H1 (cell line): Measurements from ENCODE around the gene KCNJ18.

Experiments
- BCL11A ChIP-seq, 2 experiments: IDR thresholded peaks; one replicate each; pipeline ENCODE4 v1.6.1; 2011; ENCODE audit warnings: low read depth in 2 of 2, low read length in 2 of 2, mild to moderate bottlenecking in 2 of 2
- CEBPB ChIP-seq: IDR thresholded peaks from 2 replicates; pipeline ENCODE4 v1.6.1; 2012; ENCODE audit warnings: low read depth, low read length
- PHF8 ChIP-seq: fragments of 200-600 bp; sonication (generic); conservative IDR thresholded peaks from 2 replicates; pipeline ENCODE4 v1.7.1; 2012; ENCODE audit warnings: low read depth, mild to moderate bottlenecking, inconsistent platforms, low read length, moderate library complexity
- POLR2A ChIP-seq, 2 experiments: IDR thresholded peaks; 1 replicate in 1 of 2; 2 replicates in 1 of 2; pipeline ENCODE4 v1.6.1; 2011; ENCODE audit warnings: low read depth in 2 of 2, low read length in 2 of 2, mild to moderate bottlenecking in 2 of 2; ENCODE audit errors: control extremely low read depth in 1 of 2
- TF ChIP-seq, protein P1 (sequence below): IDR thresholded peaks from 2 replicates; pipeline ENCODE4 v1.6.1; 2012; ENCODE audit warnings: inconsistent platforms

DNA sequence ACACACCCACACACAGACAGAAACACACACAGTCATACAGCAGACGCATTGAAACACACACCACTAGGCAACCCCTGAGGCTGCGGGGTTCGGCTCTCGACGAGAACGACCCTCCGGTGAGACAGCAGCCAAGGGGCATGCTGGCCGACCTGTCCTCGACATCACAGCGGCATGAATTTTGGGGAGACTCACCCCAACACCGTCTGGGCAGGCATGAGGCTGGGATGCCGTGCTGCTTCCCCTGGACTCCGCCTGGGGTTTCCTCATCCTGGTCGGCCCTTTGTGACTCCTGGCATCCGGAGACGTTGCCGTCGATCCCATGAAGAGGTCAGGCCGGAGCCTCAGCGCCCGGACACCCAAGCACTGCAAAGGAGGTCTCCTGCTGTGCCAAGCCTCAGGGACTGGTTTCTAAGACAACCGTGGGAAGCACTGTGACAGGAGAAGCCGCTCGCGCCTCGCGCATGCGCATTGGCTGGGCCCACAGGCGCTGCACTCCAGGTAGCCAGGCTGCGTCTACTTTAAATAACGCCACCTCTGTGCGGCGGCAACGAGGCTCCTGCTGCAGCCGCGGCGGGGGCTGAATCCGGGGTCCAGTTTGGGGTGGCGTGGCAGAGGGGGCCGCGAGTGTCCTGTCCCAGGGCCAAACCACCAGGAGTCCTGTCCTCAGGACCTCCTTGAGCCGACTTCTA lies 13.8 kb upstream of the KCNJ18 start:
- TF ChIP-seq CEBPB (no peak), PHF8 (no peak), BCL11A (IDR thresholded peaks at IDR 0.05; ENCODE audit: low read depth in 2 of 2, low read length in 2 of 2) (no peak), POLR2A (IDR thresholded peaks at IDR 0.05; ENCODE audit: control extremely low read depth in 1 of 2, low read depth in 2 of 2, low read length in 2 of 2) (no peak)
- TF ChIP-seq, protein P1, sequence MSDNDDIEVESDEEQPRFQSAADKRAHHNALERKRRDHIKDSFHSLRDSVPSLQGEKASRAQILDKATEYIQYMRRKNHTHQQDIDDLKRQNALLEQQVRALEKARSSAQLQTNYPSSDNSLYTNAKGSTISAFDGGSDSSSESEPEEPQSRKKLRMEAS, result no peak
